GM03348 (cell line): ENCODE results near the gene RACGAP1.

ENCODE experiments used
- DNase-seq: peaks from one replicate; pipeline ENCODE4 v3.0.0; 2012; ENCODE audit warnings: low spot score

The RACGAP1 gene

GRCh38 chr12:49968471-49968870 lies 56.8 kb downstream of the RACGAP1 start:
- no peak for DNase-seq

GRCh38 chr12:49967777-49968250 lies 57.5 kb downstream of the RACGAP1 start:
- no peak for DNase-seq

GRCh38 chr12:49967042-49967776 lies 58.1 kb downstream of the RACGAP1 start:
- DNase-seq: peak; percentile 94

GRCh38 chr12:49966511-49967041 lies 58.7 kb downstream of the RACGAP1 start:
- DNase-seq: no peak

GRCh38 chr12:49965836-49966235 lies 59.5 kb downstream of the RACGAP1 start:
- DNase-seq: no peak

GRCh38 chr12:49964849-49965624 lies 60.3 kb downstream of the RACGAP1 start:
- no peak for DNase-seq

- no peak for DNase-seq
Measured at GRCh38 chr12:49963976-49964815, 61.1 kb downstream of the RACGAP1 start.

GRCh38 chr12:49962861-49963765 lies 62.2 kb downstream of the RACGAP1 start:
- no peak for DNase-seq

GRCh38 chr12:49961993-49962764 lies 63.1 kb downstream of the RACGAP1 start:
- no peak for DNase-seq

GRCh38 chr12:49961111-49961922 lies 64.0 kb downstream of the RACGAP1 start, which contains the start of gene AQP5:
Gene AQP5, plus strand, starts transcription at chr12:49961872. Its CDS starts 146 bp downstream, at chr12:49962018.
- DNase-seq: peak; percentile 26

GRCh38 chr12:49960474-49961110 lies 64.7 kb downstream of the RACGAP1 start:
- no peak for DNase-seq

GRCh38 chr12:49959685-49960473 lies 65.4 kb downstream of the RACGAP1 start:
- no peak for DNase-seq

- DNase-seq: no peak
Measured at GRCh38 chr12:49957570-49957967, 67.7 kb downstream of the RACGAP1 start.

GRCh38 chr12:49956663-49957569 lies 68.4 kb downstream of the RACGAP1 start:
- no peak for DNase-seq

GRCh38 chr12:49955899-49956662 lies 69.2 kb downstream of the RACGAP1 start:
- no peak for DNase-seq
